ENCODE data around the gene EXD1.

DNA sequence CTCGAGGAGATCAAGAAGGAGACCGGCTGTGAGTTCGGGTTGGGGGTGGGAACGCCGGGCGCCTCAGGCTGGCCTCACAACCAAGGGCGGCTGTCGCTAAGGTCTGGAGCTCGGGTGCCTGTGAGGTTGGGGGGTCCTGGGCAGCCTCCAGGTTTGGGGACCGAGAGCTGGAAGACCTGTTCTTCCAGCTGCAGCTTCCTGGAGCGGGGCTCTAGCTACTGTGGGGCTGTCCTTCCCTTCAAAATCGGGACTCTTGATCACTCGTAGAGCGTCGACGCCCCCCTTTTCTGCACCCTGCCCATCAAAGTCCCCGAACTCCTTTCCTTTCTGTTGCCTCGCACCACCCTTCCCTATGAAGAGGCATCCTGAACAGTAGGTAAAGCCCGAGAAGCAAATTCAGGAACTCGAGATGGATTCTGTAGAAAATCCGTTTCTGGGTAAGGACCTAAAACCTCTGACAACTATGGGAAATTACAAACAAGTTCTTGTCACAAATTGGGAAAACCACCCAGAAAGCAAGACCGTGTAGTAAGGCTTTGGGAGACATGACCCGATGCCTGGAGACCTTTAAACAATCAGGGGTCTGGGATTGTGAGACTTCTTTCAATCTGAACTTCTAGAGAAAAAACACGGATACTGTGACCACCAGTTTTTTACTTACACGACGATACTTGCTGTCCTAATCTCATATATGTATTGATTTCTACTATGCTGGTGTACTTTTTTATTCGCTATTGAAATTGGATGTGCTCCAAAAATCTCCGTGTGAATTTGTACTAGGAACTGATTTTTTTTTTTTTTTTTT is 1.1 kb upstream of the EXD1 start:
- TF ChIP-seq EP300 (conservative IDR thresholded peaks at IDR 0.05; ENCODE audit: poor library complexity, severe bottlenecking) (no peak), CTCF (IDR thresholded peaks at IDR 0.05; ENCODE audit: poor library complexity, severe bottlenecking) (no peak), POLR2AphosphoS5 (IDR thresholded peaks at IDR 0.05) (no peak)
- TF ChIP-seq, protein P1, sequence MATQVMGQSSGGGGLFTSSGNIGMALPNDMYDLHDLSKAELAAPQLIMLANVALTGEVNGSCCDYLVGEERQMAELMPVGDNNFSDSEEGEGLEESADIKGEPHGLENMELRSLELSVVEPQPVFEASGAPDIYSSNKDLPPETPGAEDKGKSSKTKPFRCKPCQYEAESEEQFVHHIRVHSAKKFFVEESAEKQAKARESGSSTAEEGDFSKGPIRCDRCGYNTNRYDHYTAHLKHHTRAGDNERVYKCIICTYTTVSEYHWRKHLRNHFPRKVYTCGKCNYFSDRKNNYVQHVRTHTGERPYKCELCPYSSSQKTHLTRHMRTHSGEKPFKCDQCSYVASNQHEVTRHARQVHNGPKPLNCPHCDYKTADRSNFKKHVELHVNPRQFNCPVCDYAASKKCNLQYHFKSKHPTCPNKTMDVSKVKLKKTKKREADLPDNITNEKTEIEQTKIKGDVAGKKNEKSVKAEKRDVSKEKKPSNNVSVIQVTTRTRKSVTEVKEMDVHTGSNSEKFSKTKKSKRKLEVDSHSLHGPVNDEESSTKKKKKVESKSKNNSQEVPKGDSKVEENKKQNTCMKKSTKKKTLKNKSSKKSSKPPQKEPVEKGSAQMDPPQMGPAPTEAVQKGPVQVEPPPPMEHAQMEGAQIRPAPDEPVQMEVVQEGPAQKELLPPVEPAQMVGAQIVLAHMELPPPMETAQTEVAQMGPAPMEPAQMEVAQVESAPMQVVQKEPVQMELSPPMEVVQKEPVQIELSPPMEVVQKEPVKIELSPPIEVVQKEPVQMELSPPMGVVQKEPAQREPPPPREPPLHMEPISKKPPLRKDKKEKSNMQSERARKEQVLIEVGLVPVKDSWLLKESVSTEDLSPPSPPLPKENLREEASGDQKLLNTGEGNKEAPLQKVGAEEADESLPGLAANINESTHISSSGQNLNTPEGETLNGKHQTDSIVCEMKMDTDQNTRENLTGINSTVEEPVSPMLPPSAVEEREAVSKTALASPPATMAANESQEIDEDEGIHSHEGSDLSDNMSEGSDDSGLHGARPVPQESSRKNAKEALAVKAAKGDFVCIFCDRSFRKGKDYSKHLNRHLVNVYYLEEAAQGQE (IDR thresholded peaks at IDR 0.05; ENCODE audit: borderline replicate concordance) = no peak
